ENCODE measurements around the gene CCL19. TPM values are rescaled to one million over a fixed set of nuclear protein-coding genes. Genes with fewer than 3 reads are reported as not detected.
"Not testable (repeated sequence)": the region's sequence is repeated elsewhere in the genome, so short reads cannot be mapped to it uniquely, and the experiment has no call there.

CCL19 gene
- total RNA-seq (ENCODE audit: low replicate concordance), result not detected in 2 replicates

DNA sequence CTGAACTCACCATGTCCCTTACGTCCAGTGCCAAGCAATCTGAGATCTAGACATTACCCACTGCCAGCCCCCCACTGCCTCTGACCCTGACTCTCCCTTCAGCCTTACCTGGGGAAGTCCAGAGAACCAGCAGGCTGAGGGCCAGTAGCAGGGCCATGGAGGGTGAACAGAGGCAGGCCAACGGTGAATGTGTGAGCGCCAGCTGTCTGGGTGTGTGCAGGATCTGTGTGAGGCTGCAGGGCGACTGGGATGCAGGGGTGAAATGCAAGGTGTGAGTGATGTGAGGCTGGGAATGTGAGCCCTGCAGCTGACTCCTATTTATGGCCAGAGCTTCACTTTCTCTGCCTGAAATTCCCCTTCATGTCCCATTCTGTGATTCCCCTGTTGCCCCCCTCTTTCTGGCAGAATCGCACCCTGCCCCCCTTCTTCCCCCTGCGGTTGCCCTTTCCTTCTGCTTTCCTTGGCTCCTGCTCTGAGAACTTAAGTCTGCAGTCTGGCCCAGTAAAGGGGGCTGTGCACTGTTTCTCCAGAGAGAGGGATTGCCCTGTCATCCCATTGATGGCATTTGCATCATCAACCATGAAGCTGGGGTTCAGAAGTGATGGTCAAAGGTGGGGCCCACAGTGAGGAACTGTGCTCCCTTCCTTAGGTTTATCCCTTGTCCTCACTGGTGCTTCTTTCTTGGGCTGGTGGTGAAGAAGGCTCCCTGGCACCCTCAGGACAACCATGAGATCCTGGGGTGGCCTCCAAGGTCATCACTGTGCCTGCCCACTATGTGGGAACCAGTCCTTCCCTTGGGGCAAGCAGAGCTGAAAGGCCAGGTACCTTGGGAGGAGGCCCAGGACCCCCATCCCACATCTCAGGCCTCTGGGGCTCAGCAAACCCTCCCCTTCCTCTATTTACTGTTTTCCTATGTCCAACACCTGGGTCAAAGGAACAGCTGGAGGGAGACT lies at the start of gene CCL19:
CCL19 (minus strand) TSS at position 294 of the 953 bp plus-strand sequence; CDS start at position 157, 137 bp downstream.
- H3K4me3 ChIP-seq (ENCODE audit: low read depth, low read length), result no peak within 1 kb of the TSS
- TF ChIP-seq, protein P1, sequence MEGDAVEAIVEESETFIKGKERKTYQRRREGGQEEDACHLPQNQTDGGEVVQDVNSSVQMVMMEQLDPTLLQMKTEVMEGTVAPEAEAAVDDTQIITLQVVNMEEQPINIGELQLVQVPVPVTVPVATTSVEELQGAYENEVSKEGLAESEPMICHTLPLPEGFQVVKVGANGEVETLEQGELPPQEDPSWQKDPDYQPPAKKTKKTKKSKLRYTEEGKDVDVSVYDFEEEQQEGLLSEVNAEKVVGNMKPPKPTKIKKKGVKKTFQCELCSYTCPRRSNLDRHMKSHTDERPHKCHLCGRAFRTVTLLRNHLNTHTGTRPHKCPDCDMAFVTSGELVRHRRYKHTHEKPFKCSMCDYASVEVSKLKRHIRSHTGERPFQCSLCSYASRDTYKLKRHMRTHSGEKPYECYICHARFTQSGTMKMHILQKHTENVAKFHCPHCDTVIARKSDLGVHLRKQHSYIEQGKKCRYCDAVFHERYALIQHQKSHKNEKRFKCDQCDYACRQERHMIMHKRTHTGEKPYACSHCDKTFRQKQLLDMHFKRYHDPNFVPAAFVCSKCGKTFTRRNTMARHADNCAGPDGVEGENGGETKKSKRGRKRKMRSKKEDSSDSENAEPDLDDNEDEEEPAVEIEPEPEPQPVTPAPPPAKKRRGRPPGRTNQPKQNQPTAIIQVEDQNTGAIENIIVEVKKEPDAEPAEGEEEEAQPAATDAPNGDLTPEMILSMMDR (IDR thresholded peaks at IDR 0.05; ENCODE audit: insufficient read depth, low read length), result no peak
- DNase-seq (ENCODE audit: low read depth), result peak; percentile 15

DNA sequence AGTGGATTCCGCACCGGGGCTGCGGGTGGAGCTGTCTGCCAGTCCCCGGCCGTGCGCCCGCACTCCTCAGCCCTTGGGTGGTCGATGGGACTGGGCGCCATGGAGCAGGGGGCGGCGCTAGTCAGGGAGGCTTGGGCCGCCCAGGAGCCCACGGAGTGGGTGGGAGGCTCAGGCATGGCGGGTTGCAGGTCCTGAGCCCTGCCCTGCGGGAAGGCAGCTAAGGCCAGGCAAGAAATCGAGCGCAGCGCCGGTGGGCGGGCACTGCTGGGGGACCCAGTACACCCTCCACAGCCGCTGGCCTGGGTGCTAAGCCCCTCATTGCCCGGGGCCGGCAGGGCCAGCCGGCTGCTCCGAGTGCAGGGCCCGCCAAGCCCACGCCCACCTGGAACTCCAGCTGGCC lies 49.1 kb upstream of the CCL19 start:
- H3K4me3 ChIP-seq (ENCODE audit: low read depth, low read length); DNase-seq (ENCODE audit: low read depth): not testable (repeated sequence)

DNA sequence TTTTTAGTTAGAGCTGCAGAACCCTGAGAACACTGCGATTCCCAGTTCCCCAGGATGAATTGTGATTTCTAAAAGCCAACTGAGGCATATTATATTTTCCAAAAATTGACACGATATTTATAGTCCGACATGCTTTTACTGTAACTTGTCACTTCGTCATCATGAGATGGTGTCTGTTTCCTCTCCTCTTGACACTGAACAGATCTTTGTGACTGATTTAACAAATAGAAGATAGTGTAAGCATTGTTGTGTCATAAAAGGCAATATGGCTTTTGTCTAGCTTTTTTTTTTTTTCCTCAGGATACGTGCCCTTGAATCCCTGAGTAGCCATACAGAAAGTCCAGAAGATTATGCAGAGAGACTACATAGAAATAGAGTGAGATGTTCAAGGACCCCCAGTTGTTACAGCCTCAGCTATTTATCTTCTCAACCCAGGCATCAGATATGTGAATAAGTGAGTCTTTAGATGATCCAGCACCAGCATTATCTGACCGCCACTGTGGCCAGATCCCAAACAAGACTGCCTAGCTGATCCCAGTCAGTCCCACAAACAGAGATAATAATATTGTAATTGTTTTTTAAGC lies 46.7 kb upstream of the CCL19 start:
- H3K4me3 ChIP-seq (ENCODE audit: low read depth, low read length), result no peak overlapping the region
- TF ChIP-seq, protein P1 (IDR thresholded peaks at IDR 0.05; ENCODE audit: insufficient read depth, low read length), result no peak
- no peak for DNase-seq (ENCODE audit: low read depth)

DNA sequence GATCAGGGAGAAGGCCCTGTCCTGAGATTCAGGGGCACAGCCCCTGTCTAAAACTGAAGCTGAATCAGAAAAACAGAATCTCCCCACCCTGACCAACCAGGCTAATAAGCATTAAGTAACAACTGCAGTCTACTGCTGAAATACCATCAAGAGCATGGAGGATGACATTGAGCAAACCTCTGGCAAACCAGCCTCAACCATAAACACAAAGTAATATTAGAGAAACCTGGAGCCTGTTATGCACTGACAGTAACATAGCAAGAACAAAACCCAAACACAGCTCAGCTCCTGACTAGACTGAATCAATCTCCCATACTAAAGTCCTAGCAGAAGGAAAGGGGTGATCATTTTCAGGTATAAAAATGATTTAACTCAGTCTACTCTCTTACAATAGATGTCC lies 43.6 kb upstream of the CCL19 start:
- DNase-seq (ENCODE audit: low read depth), result no peak
- H3K4me3 ChIP-seq (ENCODE audit: low read depth, low read length), result no peak overlapping the region
- TF ChIP-seq, protein P1 (IDR thresholded peaks at IDR 0.05; ENCODE audit: insufficient read depth, low read length), result no peak

DNA sequence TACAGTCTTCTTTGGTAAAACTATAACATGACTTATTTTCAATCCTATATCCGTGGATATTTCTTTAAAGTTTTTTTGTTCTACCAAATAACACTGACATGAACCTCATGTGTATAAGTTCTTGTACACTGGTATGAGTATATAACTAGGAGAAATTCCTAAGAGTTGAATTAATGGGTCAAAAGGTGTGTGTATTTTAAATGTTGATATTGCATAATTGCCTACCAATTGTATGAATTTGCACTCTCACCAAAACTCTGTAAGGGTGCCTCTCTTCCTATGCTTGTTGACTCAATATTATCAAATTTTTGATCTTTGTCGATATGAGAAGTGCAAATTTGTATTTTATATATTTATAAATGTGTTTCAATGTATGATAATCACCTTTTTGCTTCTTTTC lies 41.8 kb upstream of the CCL19 start:
- TF ChIP-seq, protein P1 (IDR thresholded peaks at IDR 0.05; ENCODE audit: insufficient read depth, low read length), result no peak
- DNase-seq (ENCODE audit: low read depth), result no peak
- H3K4me3 ChIP-seq (ENCODE audit: low read depth, low read length), result no peak overlapping the region

DNA sequence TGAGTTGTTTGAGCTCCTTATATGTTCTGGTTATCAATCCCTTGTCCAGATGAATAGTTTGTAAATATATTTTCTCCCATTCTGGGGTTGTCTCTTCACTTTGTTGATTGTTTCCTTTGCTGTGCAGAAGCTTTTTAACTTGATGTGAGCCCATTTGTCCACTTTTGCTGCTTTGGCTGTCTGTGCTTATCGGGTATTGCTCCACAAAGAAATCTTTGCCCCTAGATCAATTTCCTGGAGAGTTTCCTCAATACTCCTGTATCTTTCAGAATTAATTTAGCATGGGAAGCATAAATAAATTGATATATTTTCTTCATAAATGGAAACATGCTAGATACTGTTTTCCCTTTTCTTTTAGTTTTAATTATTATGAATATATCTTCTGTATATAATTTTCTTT lies 41.4 kb upstream of the CCL19 start:
- H3K4me3 ChIP-seq (ENCODE audit: low read depth, low read length), result no peak overlapping the region
- DNase-seq (ENCODE audit: low read depth), result no peak
- TF ChIP-seq, protein P1 (IDR thresholded peaks at IDR 0.05; ENCODE audit: insufficient read depth, low read length), result no peak

DNA sequence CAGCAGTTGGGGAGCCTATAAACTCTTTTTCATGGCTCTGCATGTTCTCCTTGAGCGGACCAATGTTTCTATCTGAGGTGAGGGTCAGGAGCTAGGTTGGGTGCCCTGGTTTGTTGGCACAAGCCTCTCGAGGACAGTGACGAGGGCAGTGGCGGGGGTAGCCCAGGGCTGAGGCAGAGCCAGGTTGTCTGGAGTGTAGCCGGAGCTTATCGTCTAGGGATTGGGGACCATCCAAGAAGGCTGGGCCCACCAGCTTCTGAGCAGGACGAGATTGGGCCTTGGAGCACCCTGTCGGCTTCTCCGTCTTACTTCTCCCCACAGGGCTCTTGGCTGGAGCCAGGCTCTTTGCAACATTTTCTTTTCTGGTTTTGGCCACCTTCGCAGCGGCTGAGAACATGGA lies 32.1 kb upstream of the CCL19 start:
- no peak overlapping the region for H3K4me3 ChIP-seq (ENCODE audit: low read depth, low read length)
- no peak for DNase-seq (ENCODE audit: low read depth)
- TF ChIP-seq, protein P1 (IDR thresholded peaks at IDR 0.05; ENCODE audit: insufficient read depth, low read length), result no peak

DNA sequence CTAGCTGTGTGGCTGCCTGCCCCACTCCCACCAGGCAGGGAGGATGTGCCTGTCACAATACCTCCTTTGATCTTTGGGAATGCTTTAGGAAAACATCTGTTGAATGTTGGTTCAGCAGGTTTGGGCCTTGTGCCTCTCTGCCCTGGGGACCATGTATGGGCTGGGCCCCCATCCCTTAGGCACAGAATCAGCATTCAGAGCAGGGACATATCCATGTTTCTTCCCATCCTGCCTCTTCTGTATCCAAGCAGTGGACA lies 28.6 kb upstream of the CCL19 start:
- H3K4me3 ChIP-seq (ENCODE audit: low read depth, low read length); DNase-seq (ENCODE audit: low read depth): not testable (repeated sequence)

Measured in fibroblast of the aortic adventitia (primary cell).